Dermis microvascular lymphatic vessel endothelial cell (primary cell): Measurements from ENCODE around the gene HYCC1. TPM values are rescaled to one million over a fixed set of nuclear protein-coding genes. Genes with fewer than 3 reads are reported as not detected.

ENCODE experiments used
- DNase-seq, 2 donors: peaks; one replicate each; pipeline versions ENCODE4 v3.0.0 to v3.0.0-alpha.2; 2010; ENCODE audit warnings: low read depth in 2 of 2
- total RNA-seq: library from RNA; depleted of rRNA; stranded (reverse); fragments of >200 nt; gene quantifications from 2 replicates; pipeline ENCODE4 v1.2.1, GENCODE V29; 2014

The HYCC1 gene
- total RNA-seq, 1 donor from 2014 or later: 35.9 TPM

DNA sequence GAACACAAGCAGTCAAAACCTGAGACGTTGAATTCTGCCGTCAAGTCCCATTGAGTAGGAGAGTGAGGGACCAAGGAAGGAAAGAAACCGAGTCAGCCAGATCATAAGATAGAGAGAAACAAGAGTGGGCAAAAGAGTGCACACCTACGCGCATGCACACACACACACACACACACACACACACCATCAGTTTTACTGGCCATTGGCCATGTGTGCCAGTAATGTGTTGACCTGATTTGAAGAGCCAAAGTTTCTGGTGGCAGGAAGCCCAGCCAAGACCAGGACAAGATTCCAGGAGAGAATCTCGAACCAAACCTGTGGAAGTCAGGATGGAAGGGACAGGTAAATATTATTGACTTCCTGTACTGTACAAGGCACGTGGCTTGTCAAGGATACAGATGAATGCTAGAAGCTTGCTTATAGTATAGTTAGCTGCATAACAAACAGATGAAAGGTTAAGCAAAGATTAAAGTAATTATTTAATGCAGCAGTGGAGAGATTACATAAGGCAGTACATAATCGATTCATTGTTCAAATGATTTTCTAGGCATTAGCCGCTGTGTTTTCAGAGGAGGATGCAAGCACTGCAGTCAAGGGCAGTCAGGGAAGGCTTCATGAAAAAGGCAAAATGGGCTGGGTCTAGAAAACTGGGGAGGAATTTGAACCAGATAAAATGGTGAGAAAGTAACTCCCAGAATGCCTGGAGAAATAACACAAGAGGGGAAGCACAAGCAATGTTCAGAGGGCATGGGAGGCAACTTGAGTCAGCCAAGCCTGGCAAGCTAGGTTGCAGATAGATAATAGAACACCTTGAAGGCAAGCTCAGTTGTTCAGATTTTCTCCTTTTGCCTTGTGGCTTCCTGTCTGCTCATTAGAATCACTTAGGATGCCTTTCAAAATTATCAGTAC is 2.7 kb upstream of the HYCC1 start:
- DNase-seq: no peak

DNA sequence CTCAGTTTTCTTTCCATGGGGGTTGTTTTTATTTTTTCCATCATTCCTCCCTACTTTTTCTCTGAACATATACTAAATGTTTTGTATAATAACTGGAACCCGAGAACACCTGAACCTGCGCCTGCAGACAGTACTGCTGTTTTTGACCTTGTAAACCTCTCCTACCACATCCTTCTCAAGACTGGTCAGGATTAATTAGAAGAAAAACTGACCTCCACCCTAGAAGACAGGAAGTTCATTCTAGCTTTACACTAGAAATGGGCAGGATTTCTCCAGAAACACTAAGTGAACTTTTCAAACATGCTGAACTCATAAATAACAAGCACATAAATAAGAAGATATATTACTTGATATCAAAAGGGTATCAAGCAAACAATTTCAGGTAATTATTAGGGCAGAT is 751 bp upstream of the HYCC1 start:
- DNase-seq: no peak

DNA sequence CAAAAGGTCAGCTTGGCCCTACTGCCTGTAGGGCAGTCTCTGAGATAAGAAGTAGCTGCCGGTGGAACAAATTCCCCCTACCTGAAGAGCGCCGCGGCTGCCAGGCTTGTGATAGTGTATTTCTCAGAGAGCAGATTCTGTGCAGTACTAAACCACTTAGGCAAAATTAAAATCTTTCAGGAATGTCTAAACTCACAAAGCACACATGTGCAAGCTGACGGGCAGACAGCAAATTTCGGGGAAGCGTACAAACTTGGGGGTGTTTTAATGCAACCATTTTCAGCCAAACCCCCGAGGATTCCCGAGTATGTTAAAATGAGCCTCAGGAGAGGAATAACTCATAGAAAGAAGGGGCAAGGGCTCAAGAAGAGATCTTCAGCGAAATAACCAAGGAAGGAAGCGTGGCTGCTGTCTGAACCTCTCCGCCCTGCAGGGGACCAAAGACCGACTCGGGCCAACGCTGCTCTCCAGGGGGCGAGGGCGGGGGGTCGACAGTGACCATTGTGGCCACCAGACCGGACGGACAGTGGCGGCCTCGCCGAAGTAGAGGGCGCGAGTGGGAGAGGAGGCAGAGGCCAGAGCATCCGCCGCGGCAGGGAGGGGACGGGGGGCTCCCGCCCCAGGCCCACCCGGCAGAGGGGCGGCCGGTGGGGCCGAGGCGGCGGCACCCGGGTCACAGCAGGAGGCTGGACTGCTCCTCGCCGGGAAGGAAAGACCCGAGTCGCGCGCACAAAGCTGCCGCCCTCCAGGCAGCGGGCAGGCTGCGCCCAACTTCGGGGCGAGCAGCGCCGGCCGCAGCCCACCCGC is 819 bp downstream of the HYCC1 start:
- peak in 1 of 2 donors; percentile 32 for DNase-seq

DNA sequence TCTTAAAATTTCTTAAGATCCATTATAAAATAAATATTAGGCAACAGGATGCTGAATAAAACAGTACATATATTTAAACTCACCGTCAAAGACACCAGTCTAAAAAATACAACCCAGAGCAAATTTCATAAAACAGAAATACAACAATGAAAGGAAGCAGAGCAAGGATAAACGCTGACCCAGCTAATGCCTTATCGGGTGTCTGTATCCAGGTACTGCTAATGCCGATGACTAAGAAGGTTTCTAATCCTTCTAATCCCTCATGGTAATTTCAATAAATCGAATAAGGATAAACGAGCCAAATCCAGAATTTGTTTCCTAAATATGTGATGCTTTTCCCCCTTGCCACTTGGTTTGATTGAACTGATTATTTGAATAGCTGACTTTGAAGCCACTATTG is 1.7 kb downstream of the HYCC1 start:
- DNase-seq: peak; percentile 30 to 58

DNA sequence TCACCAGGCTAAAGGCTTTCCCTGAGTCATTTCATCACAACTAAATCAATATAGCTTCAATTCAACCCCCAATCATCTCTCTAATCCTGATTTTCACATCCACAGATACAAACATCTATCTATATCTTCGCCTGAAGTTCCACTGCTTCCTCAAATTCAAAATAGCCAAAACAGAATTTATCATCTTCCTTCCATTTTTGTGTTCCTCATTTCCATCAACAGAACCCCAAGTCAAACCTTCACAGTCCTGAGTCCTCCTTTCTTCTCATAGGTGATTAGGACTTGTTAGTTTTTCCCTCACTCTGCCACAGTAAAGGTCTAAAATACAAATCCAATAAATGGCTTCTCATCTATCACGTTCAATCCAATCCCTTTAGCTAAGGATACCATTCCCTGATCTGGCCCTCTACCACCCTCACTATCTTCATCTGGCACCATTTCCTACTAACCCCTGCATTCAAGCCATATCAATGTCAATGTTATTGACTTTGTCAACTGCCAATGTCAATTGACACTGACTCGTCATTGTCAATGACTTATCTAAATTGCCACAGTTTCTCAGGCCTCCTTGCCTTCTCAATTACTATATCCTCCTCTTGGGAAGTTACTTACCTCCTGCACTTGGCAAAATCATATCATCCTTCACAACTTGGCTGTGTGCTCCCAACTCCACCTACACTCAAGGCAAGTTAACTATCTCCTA is 2.6 kb downstream of the HYCC1 start:
- no peak for DNase-seq

DNA sequence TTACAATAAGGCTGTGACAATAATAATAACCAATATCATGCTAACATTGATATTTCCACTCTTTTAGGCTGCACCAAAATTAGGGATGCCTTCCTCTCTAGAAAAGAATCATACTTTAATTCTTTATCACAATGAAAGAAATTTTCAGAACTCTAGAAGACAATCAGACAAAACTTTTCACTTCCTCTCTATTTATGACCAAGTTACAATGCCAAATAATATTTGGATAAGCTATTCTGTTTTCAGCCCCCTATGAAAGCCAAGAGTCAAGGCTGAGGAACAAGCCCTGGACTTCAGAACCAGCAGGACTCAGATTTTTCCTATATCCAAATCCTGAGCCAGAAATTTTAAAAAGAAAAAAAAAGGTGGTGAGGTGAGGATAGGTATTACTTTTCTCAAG is 4.6 kb downstream of the HYCC1 start:
- DNase-seq: no peak

DNA sequence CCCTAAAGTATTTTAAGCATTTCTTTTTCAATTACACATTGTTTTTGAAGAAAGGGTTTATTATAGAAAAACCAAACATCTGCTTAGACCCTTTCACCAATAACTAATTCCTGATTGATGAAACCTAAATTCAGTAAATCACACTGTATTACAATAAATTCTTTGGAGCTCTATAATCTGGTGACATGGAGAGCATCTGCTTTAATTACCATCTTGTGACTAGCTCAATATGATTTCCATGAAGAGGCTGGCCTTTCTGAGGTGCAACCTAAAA is 9.7 kb downstream of the HYCC1 start:
- no peak for DNase-seq

DNA sequence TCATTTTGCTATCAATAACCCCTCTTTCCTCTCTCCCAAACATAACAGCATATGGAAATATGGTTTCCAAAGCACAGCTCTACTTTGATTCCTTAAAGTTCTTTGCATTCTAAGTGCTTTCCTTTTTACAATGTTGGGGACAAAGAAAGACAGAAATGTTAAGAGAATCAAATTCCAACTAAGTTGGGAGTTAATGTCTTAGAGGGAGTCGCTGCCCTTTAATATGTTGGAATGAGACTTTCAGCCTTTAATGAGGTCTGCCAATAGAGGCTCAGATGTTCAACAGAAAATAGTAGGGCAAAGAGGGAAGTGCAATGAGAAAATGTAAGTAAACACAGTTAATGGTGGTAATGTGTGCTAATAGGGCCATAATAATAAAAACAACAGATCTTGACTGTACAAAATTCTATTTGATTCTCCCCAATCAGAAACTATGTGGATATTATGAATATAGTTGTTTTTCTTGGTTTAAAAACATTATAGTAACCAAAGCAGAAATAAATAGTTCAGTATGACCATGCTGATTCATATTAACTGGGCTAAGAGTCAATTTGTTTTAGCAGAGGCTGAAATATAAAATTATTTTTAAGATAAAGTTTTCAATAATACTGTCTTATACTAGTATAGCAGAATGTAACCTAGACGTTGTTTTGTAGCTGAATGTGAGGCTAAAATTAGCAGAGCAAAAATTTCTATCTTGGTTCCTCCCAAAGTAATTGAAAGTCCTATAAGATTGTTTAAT is 10.3 kb downstream of the HYCC1 start:
- no peak for DNase-seq

DNA sequence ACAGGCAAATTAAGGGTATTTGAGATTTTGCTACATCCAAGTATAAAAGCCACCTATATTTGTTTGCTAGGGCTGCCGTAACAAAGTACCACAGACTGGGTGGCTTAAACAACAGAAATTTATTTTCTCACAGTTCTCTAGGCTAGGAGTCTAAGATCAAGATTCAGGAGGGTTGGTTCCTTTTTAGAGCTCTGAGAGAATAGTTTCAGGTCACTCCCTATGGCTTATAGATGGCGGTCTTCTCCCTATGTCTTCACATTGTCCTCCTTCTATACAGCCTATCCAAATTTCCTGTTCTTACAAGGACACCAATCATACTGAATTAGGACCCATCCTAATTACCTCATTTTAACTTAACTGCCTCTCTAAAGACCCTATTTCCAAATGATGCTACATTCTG is 11.2 kb downstream of the HYCC1 start:
- DNase-seq: no peak

DNA sequence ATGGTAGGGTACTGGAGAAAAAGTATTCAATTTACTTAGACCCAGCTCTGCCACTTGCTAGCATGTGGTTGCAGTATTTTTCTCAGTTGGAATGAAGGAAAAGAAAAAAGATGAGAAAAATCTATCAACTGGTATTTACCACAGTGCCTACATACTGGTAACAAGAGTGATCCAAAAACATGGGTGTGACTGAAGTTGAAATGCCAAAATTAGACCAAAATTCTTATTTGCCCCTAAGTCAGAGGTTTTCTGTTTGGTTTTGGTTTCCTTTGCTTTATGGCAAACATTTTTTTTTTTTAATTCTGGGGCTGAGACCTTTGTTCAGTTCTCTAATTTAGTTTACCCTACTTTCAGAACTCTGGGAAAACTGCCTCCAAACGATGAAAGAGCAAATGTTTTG is 12.3 kb downstream of the HYCC1 start:
- no peak for DNase-seq

DNA sequence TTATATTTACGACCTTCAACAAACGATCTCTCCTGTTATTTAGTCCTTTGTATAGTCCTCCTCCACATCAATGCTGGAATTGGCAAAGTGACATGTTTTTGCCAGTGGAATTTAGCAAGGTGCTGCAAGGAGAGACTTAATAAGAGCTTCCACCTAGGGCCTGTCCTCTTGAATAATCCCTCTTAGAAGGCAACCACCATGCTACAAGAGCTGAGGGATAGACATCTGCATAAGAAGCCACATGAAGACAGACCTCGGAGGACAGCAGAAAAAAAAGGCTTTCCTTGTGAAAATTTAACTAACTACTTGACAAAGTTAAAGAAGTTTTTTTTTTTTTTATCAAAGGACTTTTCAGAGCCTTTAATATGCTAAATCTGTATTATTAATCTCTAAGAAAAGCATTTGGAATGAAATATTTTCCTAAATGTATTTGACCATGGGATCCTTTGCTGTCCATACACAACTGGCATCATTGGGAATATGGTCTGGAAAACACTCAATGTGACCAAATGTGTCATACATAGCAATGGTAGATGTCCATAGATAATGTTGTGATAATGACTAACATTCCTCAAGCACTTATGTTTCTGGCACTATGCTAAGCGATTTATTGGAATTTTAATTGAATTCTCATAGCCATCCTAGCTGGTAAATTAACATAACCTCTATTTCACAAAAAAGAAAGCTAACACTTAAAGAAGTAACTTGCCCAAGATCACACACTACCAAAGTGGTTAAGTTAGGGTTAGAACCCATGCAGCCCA is 13.2 kb downstream of the HYCC1 start:
- DNase-seq: no peak

DNA sequence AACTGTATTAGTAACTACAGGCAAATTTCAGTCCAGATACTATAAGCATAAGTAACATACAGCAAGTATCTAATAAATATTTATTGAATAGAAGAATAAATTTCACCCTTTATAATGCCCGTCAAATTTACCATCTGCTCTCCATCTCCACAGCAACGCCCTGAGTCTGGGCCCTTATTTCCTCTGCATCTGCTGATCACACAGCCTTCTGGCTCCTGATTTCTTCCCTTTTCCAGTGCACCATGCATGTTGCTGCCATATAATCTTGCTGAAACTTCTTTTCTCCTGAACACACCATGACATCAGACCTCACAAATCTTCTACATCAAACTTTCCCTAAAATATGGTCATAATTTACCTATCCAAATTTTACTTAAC is 15.4 kb downstream of the HYCC1 start:
- no peak for DNase-seq

DNA sequence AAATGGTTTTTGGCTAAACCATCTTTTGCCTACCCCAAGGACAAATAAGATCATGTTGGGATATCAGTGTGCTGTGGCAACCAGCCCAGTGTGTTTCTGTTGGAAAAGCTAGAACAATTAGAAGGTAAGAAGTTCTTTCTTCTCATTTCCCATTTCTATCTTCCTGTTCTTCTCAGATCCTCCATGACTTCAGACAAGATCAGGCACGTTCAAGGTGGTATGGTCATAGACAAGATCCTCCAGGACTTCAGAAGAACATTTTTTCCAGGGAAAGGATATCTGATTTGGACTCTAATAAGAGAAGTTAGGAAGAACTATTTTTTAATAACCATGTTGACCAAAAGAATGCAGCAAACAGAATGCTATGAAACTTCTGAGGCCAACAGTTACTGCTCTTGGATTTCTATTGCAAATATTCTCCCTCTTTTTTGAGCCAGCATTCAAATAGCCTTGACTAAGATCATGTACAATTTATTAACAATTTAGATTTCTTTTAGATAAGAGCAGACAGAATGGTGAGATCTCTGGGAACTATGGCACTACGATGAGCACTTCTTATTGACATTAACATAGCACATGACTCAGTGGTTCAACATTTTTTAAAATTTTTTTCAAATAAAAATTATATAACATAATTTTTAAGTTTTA is 15.9 kb downstream of the HYCC1 start:
- DNase-seq: no peak

DNA sequence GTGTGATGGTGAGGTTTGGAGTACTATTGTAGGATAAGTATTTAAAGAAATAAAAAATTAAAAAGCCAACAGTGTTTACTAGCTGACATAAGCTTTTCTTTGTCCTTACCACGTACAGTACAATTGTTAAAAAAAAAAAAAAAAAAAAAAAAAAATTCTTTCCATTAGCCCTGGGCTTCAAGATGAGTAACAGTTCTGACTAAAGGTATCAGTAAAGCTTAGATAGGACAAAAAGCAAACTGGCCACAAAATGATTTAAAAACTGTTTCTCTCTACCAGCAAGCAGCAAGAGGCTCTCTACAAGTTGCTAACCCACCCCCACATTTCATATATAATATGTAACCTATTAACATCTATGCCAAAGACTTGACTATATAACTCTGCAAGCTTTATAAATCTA is 17.5 kb downstream of the HYCC1 start:
- DNase-seq: no peak

DNA sequence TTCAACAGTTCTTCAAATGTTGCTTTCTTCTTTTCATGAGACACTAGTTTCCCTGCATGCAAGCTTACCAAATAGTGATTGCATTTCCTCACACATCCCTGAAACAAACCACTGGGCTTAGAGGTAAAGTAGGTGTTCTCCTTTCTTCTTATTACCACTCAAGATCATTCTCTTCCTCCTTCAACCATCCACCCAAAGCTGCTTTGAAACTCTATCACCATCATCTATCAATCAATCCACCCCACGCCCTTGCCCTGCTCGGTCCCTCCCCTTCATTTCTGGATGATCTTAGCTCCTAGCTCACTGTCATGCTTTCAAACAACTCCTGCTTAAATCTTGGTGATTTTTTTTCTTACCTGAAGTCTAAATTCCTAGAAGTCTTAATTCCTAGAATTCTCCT is 18.9 kb downstream of the HYCC1 start:
- no peak for DNase-seq

DNA sequence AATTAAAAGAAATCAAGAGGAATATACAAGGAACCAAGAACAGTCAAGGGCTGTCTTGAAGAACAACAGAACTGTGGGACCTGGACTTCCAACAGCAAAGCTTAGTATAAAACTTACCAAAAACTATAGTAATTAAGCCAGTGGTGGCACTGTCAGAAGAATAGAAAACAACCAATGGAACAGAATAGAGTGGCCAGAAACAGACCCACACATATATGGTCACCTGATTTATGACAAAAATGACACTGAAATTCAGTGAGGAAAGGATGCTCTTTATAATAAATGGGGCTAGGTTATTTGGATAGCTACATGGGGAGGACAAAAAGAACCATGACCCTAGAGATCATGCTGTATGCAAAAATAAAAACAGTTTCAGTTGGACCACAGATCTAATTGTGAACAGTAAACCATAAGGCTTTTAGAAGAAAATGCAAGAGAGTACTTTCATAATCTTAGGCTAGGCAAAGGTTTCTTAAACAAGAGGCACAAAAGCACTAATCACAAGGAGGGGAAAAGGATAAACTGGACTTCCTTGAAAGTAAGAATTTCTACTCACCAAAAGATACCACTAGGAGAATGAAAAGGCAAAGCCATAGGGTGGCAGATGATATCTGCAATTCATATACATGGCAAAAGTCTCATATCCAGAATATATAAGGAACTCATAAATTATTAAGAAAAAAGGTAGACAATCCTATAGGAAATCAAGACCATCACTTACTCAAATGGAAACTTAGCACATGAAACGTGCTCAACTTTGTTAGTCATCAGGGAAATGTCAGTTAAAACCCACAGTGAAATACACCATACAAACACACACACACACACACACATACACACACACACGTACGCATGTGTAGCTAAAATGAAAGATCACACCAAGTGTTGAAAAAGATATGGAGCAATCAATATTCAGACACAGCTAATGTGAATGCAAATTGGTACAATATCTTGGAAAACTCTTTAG is 20.8 kb downstream of the HYCC1 start:
- DNase-seq: no peak

DNA sequence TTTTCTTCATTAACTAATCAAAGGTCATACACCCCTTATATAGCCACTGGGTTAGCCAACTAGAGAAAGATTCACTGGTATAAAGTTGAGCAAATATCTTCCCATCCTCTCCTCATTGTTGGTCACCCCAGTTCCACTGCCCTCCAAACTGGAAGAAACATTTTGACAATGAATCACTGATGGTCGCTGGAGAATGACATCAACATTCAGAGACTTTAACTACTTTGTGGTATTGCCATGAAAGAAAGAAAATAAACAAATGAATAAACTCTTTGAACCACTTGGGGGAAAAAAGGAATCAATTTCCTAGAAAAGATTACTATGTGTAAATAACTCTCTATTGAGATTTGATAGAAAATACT is 23.4 kb downstream of the HYCC1 start:
- no peak for DNase-seq

DNA sequence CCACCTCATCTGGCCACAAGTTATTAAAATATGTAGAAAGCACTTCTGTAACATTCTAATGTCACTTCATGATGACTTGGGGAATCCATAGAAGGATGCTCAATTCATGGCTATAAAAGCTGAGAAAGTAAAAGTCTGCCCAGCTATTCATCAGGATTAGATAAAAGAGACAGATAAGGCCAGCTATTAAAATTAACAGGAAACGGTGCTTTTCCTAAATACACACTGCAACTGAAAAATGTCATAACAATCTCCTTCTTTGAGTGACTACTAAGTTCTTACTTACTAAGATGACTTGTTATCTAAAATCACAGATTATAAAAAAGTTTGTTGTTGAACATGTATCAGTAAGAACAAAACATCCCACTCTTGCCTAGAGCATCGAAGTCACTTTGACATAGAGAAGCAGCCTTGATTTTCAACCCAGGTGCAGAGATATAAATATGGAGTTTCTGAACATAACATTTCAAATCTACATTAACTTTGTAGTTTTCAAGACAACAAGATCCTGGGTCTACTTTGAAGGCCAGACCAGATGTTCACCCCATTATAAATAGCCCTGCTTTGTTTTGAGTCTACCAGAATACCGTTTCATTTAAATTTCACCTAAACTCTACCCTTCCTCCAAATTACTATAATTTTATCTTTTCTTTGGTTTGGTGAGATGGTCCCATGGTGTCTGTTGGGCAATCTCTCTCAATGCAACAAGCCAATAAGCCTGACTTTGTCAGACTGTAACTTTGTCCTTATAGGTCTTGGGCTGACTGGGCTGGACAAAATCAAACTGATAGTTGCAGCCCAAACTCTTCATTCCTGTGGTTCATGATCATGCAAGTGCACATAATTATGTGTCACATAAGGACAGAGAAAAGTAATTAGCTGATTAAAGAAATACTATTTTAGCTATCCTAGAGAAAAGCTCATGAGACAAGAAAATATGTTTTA is 24.0 kb downstream of the HYCC1 start:
- DNase-seq: peak in 1 of 2 donors; percentile 58
